Measurements from ENCODE around the gene ENTPD7. TPM values are rescaled to one million over a fixed set of nuclear protein-coding genes. Genes with fewer than 3 reads are reported as not detected.

The ENTPD7 gene
- total and polyA plus RNA-seq, 2 of the 8 experiments (the other 6 are each of a cell fraction or from before 2014, with no cell fraction given): 5.0 to 15.6 TPM

DNA sequence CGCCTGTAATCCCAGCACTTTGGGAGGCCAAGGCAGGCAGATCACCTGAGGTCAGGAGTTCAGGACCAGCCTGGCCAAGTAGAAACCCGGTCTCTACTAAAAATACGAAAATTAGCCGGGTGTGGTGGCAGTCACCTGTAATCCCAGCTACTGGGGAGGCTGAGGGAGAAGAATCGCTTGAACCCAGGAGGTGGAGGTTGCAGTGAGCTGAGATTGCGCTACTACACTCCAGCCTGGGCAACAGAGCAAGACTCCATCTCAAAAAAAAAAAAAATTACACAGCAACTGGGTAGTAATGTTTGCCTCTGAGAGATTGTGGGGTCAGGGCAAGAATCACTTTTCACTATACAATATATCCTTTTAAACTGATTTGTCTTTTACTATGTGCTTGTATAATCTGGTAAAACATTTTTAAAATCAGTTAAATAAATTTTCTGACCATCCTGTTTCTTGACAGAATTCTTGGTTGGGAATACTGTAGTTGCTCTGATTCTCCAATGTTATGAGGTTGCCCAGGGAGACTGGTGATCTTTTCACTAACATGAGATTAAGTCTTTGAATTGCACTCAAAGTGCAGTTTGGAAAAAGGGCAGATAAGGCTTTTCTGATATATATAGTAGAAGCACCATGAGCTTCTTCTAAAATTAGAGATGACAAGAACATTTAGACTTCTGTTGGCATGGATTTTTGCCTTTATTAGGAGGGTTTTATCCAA, 1.5 kb downstream of the ENTPD7 start:
- Histone ChIP-seq H3K9ac (replicated peaks in 1 of 4; ENCODE audit: extremely low read depth in 1 of 4, low read depth in 3 of 4, low read length in 3 of 4) (no peak overlapping the region; a peak in 1 of 7 replicates), H2BK12ac (ENCODE audit: low read depth, low read length) (no peak overlapping the region), H2AFZ (ENCODE audit: low read length) (no peak overlapping the region), H3K27me3 (replicated peaks in 1 of 4; ENCODE audit: control insufficient read depth in 3 of 4, extremely low read depth in 1 of 4, insufficient read depth in 3 of 4, low read length in 3 of 4) (peaks cover 0 to 11% (median 2%) of the 10 kb centered on the region in 4 experiments; a peak in 5 of 7 replicates), H2BK20ac (ENCODE audit: low read length) (no peak overlapping the region), H3K4me3 (ENCODE audit: extremely low read depth in 1 of 4, insufficient read depth in 2 of 4, low read depth in 3 of 4, low read length in 4 of 4) (no peak overlapping the region), H4K20me1 (replicated peaks in 1 of 2; ENCODE audit: control insufficient read depth in 1 of 2, insufficient read depth in 2 of 2, low read length in 2 of 2) (peaks cover 0 to 2% of the 10 kb centered on the region in 2 experiments), H4K8ac (ENCODE audit: extremely low read depth, insufficient read depth, low read length) (no peak overlapping the region), H2BK5ac (ENCODE audit: low read depth, low read length) (no peak overlapping the region), H3K36me3 (ENCODE audit: control insufficient read depth in 2 of 4, insufficient read depth in 4 of 4, low read length in 3 of 4) (no peaks in the 10 kb centered on the region; a peak in 1 of 8 replicates), H3K9me3 (ENCODE audit: insufficient read depth in 2 of 2, low read depth in 1 of 2, low read length in 1 of 2) (no peaks in the 10 kb centered on the region), H3K18ac (ENCODE audit: extremely low read depth, low read length) (no peak overlapping the region), H3K23ac (ENCODE audit: insufficient read length) (no peak overlapping the region), H3K79me1 (ENCODE audit: low read depth, low read length) (no peaks in the 10 kb centered on the region), H2BK120ac (replicated peaks; ENCODE audit: low read depth, low read length) (no peak overlapping the region), H3K79me2 (ENCODE audit: control insufficient read depth in 1 of 2, insufficient read depth in 2 of 2, low read length in 2 of 2) (no peaks in the 10 kb centered on the region), H2AK5ac (ENCODE audit: low read depth, low read length) (no peak overlapping the region), H2BK15ac (ENCODE audit: low read length) (no peak overlapping the region), H3K4me1 (replicated peaks in 1 of 4; ENCODE audit: control insufficient read depth in 3 of 4, insufficient read depth in 4 of 4, low read length in 3 of 4) (no peaks in the 10 kb centered on the region; a peak in 1 of 7 replicates), H3K27ac (ENCODE audit: low read depth, low read length) (no peak overlapping the region), H3K23me2 (ENCODE audit: low read depth, low read length) (peaks cover 6% of the 10 kb centered on the region; the same call in 1 of the 2 replicates), H4K91ac (replicated peaks; ENCODE audit: insufficient read length, low read length) (no peak overlapping the region), H3K14ac (ENCODE audit: insufficient read length) (no peak overlapping the region), H3K4me2 (ENCODE audit: insufficient read depth in 1 of 2, low read depth in 2 of 2, low read length in 2 of 2) (no peak overlapping the region; a peak in 1 of 4 replicates), H3K4ac (replicated peaks; ENCODE audit: insufficient read length, low read depth, low read length) (no peak overlapping the region), H4K5ac (ENCODE audit: insufficient read length, low read depth, low read length) (no peak overlapping the region), H3K56ac (replicated peaks; ENCODE audit: insufficient read length, low read depth, low read length) (no peak overlapping the region)
- ChIA-PET POLR2A (ENCODE audit: partially characterized antibody) (interaction anchor here (0.7 to 1.9 kb wide), 2 partner anchors 26 to 71 kb away, joined by 3 to 9 read pairs; partner anchors contain the start of genes COX15 and CUTC), CTCF (ENCODE audit: partially characterized antibody) (interaction anchor here (1.1 to 3.1 kb wide), 2 partner anchors 39 to 102 kb away, joined by 3 to 11 read pairs; no protein-coding TSS in a partner anchor)
- TF ChIP-seq CREB1 (IDR thresholded peaks at IDR 0.05) (no peak), CHD1 (IDR thresholded peaks at IDR 0.05; ENCODE audit: low read depth, low read length) (no peak), YY1 (IDR thresholded peaks at IDR 0.05; ENCODE audit: low read depth, low read length) (no peak), KDM4A (IDR thresholded peaks at IDR 0.05; ENCODE audit: low read depth, low read length, severe bottlenecking) (no peak), TAF7 (optimal IDR thresholded peaks at IDR 0.05; ENCODE audit: borderline replicate concordance, low read depth, low read length) (no peak), BCL11A (IDR thresholded peaks at IDR 0.05; ENCODE audit: low read depth in 2 of 2, low read length in 2 of 2) (no peak), SIN3A (conservative IDR thresholded peaks at IDR 0.05 in 1 of 2, IDR thresholded peaks at IDR 0.05 in 1 of 2; ENCODE audit: low read depth in 1 of 2, low read length in 2 of 2) (no peak), PHF8 (conservative IDR thresholded peaks at IDR 0.05; ENCODE audit: low read depth, low read length) (no peak)
- no peak for FAIRE-seq
- DNase-seq (ENCODE audit: low read depth in 1 of 2, low spot score in 2 of 2): no peak
- WGBS, 2 experiments (ENCODE audit: extremely low coverage in 1 of 2, insufficient coverage in 1 of 2, insufficient read length in 1 of 2, insufficient replicate concordance in 2 of 2, low coverage in 1 of 2, low lambda C conversion rate in 2 of 2, missing lambda C conversion rate in 1 of 2): 93% methylated on average over 6 of the region's 6 CpGs; no CpG with 5 or more reads in 1 of the 2 experiments
